SK-N-SH (cell line): Measurements from ENCODE around the gene CDIP1. TPM values are rescaled to one million over a fixed set of nuclear protein-coding genes. Genes with fewer than 3 reads are reported as not detected.

Experiments used
- CTCF ChIA-PET: fragments of 300-600, 350-600 bp; formaldehyde crosslinking; extraction: SDS; loops from one replicate; lab custom pipeline; 2021; lab: Yijun Ruan, JAX
- POLR2A ChIA-PET: fragments of 350-600 bp; sonication (Branson Sonifier 250); formaldehyde crosslinking; extraction: SDS; loops from one replicate; lab custom pipeline; 2020; ENCODE audit warnings: antibody characterized with exemption, inconsistent platforms; lab: Yijun Ruan, JAX
- DNase-seq: peaks from one replicate; pipeline ENCODE4 v3.0.0; 2012
- H2AFZ ChIP-seq: fragments of 200-600 bp; sonication (generic); 2 replicates; pipeline ENCODE4 v1.8.1; 2016; ENCODE audit warnings: antibody characterized with exemption, mild to moderate bottlenecking, low read depth
- H3F3A ChIP-seq: fragments of 200-600 bp; sonication (generic); replicated peaks from 2 replicates; pipeline ENCODE3; 2016; ENCODE audit warnings: antibody characterized with exemption, mild to moderate bottlenecking; ENCODE audit not compliant: insufficient read depth
- H3K27ac ChIP-seq, 2 experiments: fragments of 200-500 bp in 1 of 2; fragments of 200-600 bp in 1 of 2; sonication (Bioruptor generic) in 1 of 2; sonication (generic), shearing (Covaris generic) in 1 of 2; 2 replicates each; pipeline versions ENCODE4 v1.5.1 to v1.6.1; 2014 to 2016; ENCODE audit warnings: low read depth in 2 of 2, inconsistent platforms in 1 of 2, low read length in 1 of 2, mild to moderate bottlenecking in 1 of 2, mixed read lengths in 1 of 2
- H3K27me3 ChIP-seq: fragments of 200-600 bp; sonication (generic), shearing (Covaris generic); 2 replicates; pipeline ENCODE4 v1.6.1; 2016; ENCODE audit warnings: mixed run types; ENCODE audit not compliant: insufficient read depth
- H3K36me3 ChIP-seq, 2 experiments: fragments of 200-500 bp in 1 of 2; fragments of 200-600 bp in 1 of 2; sonication (Bioruptor generic) in 1 of 2; sonication (generic) in 1 of 2; replicated peaks in 1 of 2; 2 replicates each; pipeline versions ENCODE3 to v1.5.1; 2014 to 2016; ENCODE audit warnings: low read length in 1 of 2, mild to moderate bottlenecking in 1 of 2; ENCODE audit not compliant: insufficient read depth in 2 of 2, control insufficient read depth in 1 of 2
- H3K4me1 ChIP-seq, 2 experiments: fragments of 200-500 bp in 1 of 2; fragments of 200-600 bp in 1 of 2; sonication (Bioruptor generic) in 1 of 2; sonication (generic), shearing (Covaris generic) in 1 of 2; 2 replicates each; pipeline versions ENCODE4 v1.5.1 to v1.6.1; 2014 to 2016; ENCODE audit warnings: low read depth in 1 of 2, low read length in 1 of 2, mixed run types in 1 of 2; ENCODE audit not compliant: insufficient read depth in 2 of 2, control insufficient read depth in 1 of 2
- H3K4me2 ChIP-seq: fragments of 200-600 bp; sonication (generic), shearing (Covaris generic); 2 replicates; pipeline ENCODE4 v1.6.1; 2017; ENCODE audit warnings: mixed run types
- H3K4me3 ChIP-seq, 2 experiments: fragments of 200-500 bp in 1 of 2; fragments of 200-600 bp in 1 of 2; sonication (Bioruptor generic) in 1 of 2; sonication (generic), shearing (Covaris generic) in 1 of 2; 2 replicates each; pipeline versions ENCODE4 v1.5.1 to v1.8.1; 2014 to 2016; ENCODE audit warnings: low read depth in 2 of 2, inconsistent platforms in 1 of 2, low read length in 1 of 2, mild to moderate bottlenecking in 1 of 2, mixed read lengths in 1 of 2, moderate library complexity in 1 of 2
- H3K79me2 ChIP-seq: fragments of 200-600 bp; sonication (generic); 2 replicates; pipeline ENCODE4 v1.8.1; 2017; ENCODE audit warnings: mild to moderate bottlenecking; ENCODE audit not compliant: insufficient read depth
- H3K9ac ChIP-seq: fragments of 200-600 bp; sonication (generic); 2 replicates; pipeline ENCODE4 v1.6.1; 2017; ENCODE audit warnings: mixed run types
- H3K9me2 ChIP-seq: fragments of 200-600 bp; sonication (generic); 2 replicates; pipeline ENCODE4 v1.6.1; 2017; ENCODE audit warnings: mixed run types
- H3K9me3 ChIP-seq: fragments of 200-600 bp; sonication (generic); 2 replicates; pipeline ENCODE4 v1.6.1; 2017; ENCODE audit warnings: mixed run types, mild to moderate bottlenecking, moderate library complexity
- H4K20me1 ChIP-seq: fragments of 200-600 bp; sonication (generic); 2 replicates; pipeline ENCODE4 v1.6.1; 2017; ENCODE audit warnings: mild to moderate bottlenecking, mixed run types; ENCODE audit not compliant: insufficient read depth
- FOSL2 ChIP-seq: IDR thresholded peaks from 2 replicates; pipeline ENCODE4 v1.4.0; 2012; ENCODE audit warnings: low read depth, mild to moderate bottlenecking, moderate library complexity, borderline replicate concordance
- MXI1 ChIP-seq: IDR thresholded peaks from 2 replicates; pipeline ENCODE4 v1.6.1; 2012; ENCODE audit warnings: mild to moderate bottlenecking, low read depth, low read length, improper control_type of control experiment
- NFIC ChIP-seq: IDR thresholded peaks from 2 replicates; pipeline ENCODE4 v1.4.0; 2012; ENCODE audit warnings: borderline replicate concordance
- NRF1 ChIP-seq: IDR thresholded peaks from 2 replicates; pipeline ENCODE4 v1.6.1; 2012; ENCODE audit warnings: low read depth, mild to moderate bottlenecking, low read length
- RFX5 ChIP-seq: IDR thresholded peaks from 2 replicates; pipeline ENCODE4 v1.6.1; 2012; ENCODE audit warnings: mild to moderate bottlenecking, improper control_type of control experiment, low read length
- SMC3 ChIP-seq: IDR thresholded peaks from 2 replicates; pipeline ENCODE4 v1.6.1; 2012; ENCODE audit warnings: low read depth, low read length, improper control_type of control experiment
- TEAD4 ChIP-seq: IDR thresholded peaks from 2 replicates; pipeline ENCODE4 v1.4.0; 2012; ENCODE audit warnings: mild to moderate bottlenecking, borderline replicate concordance; ENCODE audit not compliant: insufficient read depth
- WGBS: methylation state at CpG from one replicate; pipeline ENCODE4 v1.1.6; 2017; ENCODE audit warnings: low lambda C conversion rate; 5-methylcytosine and 5-hydroxymethylcytosine counted together
- polyA plus RNA-seq, 3 experiments: library from polyadenylated mRNA; depleted of rRNA; stranded (reverse); fragments of >200 nt; gene quantifications; 2 replicates each; pipeline ENCODE4 v1.2.3, GENCODE V29; 2012
- TF ChIP-seq, protein P1 (sequence below): IDR thresholded peaks from 2 replicates; pipeline ENCODE4 v1.4.0; 2012; ENCODE audit warnings: low read depth, borderline replicate concordance
- TF ChIP-seq, protein P2 (sequence below): IDR thresholded peaks from 2 replicates; pipeline ENCODE4 v1.6.1; 2012; ENCODE audit warnings: mild to moderate bottlenecking, low read depth, low read length, moderate library complexity
- TF ChIP-seq, protein P3 (sequence below): IDR thresholded peaks from 2 replicates; pipeline ENCODE4 v1.4.0; 2012; ENCODE audit warnings: low read depth
- TF ChIP-seq, protein P4 (sequence below): fragments of 150-350 bp; IDR thresholded peaks from 2 replicates; pipeline ENCODE4 v1.6.1; 2016; ENCODE audit warnings: mild to moderate bottlenecking, low read depth, low read length

Gene CDIP1
- polyA plus RNA-seq, 1 of the 3 experiments (the other 2 are of a cell fraction), result 30.2 TPM

DNA sequence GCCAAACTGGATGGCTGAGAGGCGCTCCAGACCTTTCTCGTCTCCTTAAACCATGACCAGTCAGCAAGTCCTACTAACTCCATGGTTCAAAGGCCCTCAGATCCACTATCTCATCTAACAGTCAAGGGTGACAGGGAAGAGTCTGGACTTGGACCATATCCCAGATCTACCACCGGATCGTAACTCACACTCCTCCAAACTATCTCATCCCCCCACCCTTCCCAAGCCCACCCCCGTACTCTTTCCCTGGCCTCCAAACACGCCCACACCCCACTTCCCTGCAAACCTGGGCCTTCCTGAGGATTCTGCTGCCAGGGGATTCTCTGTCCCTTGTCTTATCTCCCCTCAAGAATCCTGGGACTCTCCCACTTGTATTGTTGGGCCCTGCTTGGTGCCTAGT is 5.1 kb downstream of the CDIP1 start:
- no peak for TF ChIP-seq TEAD4
- TF ChIP-seq, all 33 proteins: peak for 0
- Histone ChIP-seq H3K79me2 (peaks cover 44% of the 10 kb centered on the region), H3K36me3 (peaks cover 0 to 3% of the 10 kb centered on the region in 2 experiments), H3K4me2 (no peak overlapping the region), H2AFZ (no peak overlapping the region), H3K27me3 (no peaks in the 10 kb centered on the region), H4K20me1 (no peaks in the 10 kb centered on the region), H3K9me2 (no peaks in the 10 kb centered on the region), H3F3A (peaks cover 11% of the 10 kb centered on the region), H3K27ac (no peak overlapping the region), H3K9ac (no peak overlapping the region), H3K9me3 (no peaks in the 10 kb centered on the region), H3K4me3 (no peak overlapping the region), H3K4me1 (peaks cover 0 to 9% of the 10 kb centered on the region in 2 experiments; a peak in 2 of 4 replicates)
- 100% methylated on average over 6 of the region's 6 CpGs for WGBS
- CTCF ChIA-PET, result interaction anchor here (1.3 to 2.0 kb wide), 3 partner anchors 15 to 52 kb away, joined by 3 to 6 read pairs (median 4); no protein-coding TSS in a partner anchor
- POLR2A ChIA-PET, result no interaction called here
- DNase-seq, result no peak

DNA sequence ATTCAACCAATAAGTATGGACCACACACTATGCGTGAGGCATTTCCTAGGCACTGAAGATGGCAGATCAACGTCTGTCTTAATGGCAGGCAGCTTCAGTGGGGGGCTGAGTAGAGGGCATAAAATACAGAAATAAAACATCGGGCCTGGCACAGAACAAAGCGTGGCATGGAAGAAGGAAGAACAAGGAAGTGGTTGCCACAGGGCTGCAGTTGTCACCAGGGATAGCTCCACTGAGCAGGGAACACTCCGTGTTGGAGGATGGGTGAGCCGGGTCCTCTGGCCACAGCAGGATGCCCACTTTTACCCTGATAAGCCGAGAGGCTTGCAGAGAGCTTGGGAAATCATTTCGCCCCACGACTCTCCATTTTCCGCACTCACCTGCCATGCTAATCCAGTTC is 6.3 kb downstream of the CDIP1 start:
- no peaks in the 10 kb centered on the region for H3K9me2 ChIP-seq
- no peaks in the 10 kb centered on the region for H3K9me3 ChIP-seq
- H2AFZ ChIP-seq, result no peak overlapping the region
- H4K20me1 ChIP-seq, result no peaks in the 10 kb centered on the region
- H3K79me2 ChIP-seq, result peaks cover 43% of the 10 kb centered on the region; the same call in 1 of the 2 replicates
- no peak overlapping the region for H3K27ac ChIP-seq
- no peak overlapping the region for H3K4me3 ChIP-seq
- WGBS, result 92% methylated on average over 10 of the region's 10 CpGs
- no peaks in the 10 kb centered on the region for H3K27me3 ChIP-seq
- CTCF ChIA-PET, result interaction anchor here (1.3 to 2.0 kb wide), 3 partner anchors 16 to 53 kb away, joined by 3 to 6 read pairs (median 4); no protein-coding TSS in a partner anchor
- H3K4me2 ChIP-seq, result no peak overlapping the region
- H3K9ac ChIP-seq, result no peak overlapping the region
- no peak for TF ChIP-seq NFIC
- TF ChIP-seq, protein P1, sequence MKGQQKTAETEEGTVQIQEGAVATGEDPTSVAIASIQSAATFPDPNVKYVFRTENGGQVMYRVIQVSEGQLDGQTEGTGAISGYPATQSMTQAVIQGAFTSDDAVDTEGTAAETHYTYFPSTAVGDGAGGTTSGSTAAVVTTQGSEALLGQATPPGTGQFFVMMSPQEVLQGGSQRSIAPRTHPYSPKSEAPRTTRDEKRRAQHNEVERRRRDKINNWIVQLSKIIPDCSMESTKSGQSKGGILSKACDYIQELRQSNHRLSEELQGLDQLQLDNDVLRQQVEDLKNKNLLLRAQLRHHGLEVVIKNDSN, result no peak
- TF ChIP-seq, protein P2, sequence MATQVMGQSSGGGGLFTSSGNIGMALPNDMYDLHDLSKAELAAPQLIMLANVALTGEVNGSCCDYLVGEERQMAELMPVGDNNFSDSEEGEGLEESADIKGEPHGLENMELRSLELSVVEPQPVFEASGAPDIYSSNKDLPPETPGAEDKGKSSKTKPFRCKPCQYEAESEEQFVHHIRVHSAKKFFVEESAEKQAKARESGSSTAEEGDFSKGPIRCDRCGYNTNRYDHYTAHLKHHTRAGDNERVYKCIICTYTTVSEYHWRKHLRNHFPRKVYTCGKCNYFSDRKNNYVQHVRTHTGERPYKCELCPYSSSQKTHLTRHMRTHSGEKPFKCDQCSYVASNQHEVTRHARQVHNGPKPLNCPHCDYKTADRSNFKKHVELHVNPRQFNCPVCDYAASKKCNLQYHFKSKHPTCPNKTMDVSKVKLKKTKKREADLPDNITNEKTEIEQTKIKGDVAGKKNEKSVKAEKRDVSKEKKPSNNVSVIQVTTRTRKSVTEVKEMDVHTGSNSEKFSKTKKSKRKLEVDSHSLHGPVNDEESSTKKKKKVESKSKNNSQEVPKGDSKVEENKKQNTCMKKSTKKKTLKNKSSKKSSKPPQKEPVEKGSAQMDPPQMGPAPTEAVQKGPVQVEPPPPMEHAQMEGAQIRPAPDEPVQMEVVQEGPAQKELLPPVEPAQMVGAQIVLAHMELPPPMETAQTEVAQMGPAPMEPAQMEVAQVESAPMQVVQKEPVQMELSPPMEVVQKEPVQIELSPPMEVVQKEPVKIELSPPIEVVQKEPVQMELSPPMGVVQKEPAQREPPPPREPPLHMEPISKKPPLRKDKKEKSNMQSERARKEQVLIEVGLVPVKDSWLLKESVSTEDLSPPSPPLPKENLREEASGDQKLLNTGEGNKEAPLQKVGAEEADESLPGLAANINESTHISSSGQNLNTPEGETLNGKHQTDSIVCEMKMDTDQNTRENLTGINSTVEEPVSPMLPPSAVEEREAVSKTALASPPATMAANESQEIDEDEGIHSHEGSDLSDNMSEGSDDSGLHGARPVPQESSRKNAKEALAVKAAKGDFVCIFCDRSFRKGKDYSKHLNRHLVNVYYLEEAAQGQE, result no peak
- no peak for TF ChIP-seq NRF1
- TF ChIP-seq, protein P3, sequence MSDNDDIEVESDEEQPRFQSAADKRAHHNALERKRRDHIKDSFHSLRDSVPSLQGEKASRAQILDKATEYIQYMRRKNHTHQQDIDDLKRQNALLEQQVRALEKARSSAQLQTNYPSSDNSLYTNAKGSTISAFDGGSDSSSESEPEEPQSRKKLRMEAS, result no peak
- no peak for TF ChIP-seq FOSL2
- TF ChIP-seq SMC3, result no peak
- TF ChIP-seq, protein P4, sequence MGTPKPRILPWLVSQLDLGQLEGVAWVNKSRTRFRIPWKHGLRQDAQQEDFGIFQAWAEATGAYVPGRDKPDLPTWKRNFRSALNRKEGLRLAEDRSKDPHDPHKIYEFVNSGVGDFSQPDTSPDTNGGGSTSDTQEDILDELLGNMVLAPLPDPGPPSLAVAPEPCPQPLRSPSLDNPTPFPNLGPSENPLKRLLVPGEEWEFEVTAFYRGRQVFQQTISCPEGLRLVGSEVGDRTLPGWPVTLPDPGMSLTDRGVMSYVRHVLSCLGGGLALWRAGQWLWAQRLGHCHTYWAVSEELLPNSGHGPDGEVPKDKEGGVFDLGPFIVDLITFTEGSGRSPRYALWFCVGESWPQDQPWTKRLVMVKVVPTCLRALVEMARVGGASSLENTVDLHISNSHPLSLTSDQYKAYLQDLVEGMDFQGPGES, result no peak
- TF ChIP-seq MXI1, result no peak
- no peak for TF ChIP-seq RFX5
- TF ChIP-seq, all 33 proteins: peak for 0
- POLR2A ChIA-PET, result no interaction called here
- H3F3A ChIP-seq, result peaks cover 11% of the 10 kb centered on the region
- H3K4me1 ChIP-seq, result peaks cover 0 to 8% of the 10 kb centered on the region in 2 experiments; a peak in 2 of 4 replicates
- H3K36me3 ChIP-seq, result peaks cover 0 to 3% of the 10 kb centered on the region in 2 experiments
- no peak for DNase-seq
